NCI-H2196 (cell line): Measurements from ENCODE around the gene PTPRN2.
"Not testable (repeated sequence)": the region's sequence is repeated elsewhere in the genome, so short reads cannot be mapped to it uniquely, and the experiment has no call there.

Experiments
- DNase-seq: peaks from one replicate; lab custom pipeline; 2025; ENCODE audit not compliant: unreplicated experiment; lab: John Stamatoyannopoulos, UW

The PTPRN2 gene

GRCh38 chr7:157717211-157718174 lies 870.1 kb downstream of the PTPRN2 start:
- DNase-seq = no peak

GRCh38 chr7:157715938-157716280 lies 871.7 kb downstream of the PTPRN2 start:
- DNase-seq = no peak

- DNase-seq = no peak
Measured at GRCh38 chr7:157715071-157715937, 872.3 kb downstream of the PTPRN2 start.

- DNase-seq = no peak
Measured at GRCh38 chr7:157714166-157715070, 873.2 kb downstream of the PTPRN2 start.

- no peak for DNase-seq
Measured at GRCh38 chr7:157713591-157713990, 874.0 kb downstream of the PTPRN2 start.

- DNase-seq = no peak
Measured at GRCh38 chr7:157712666-157713235, 874.9 kb downstream of the PTPRN2 start.

GRCh38 chr7:157711353-157711888 lies 876.2 kb downstream of the PTPRN2 start:
- no peak for DNase-seq

GRCh38 chr7:157710396-157710795 lies 877.2 kb downstream of the PTPRN2 start:
- no peak for DNase-seq

- DNase-seq = no peak
Measured at GRCh38 chr7:157709531-157710251, 877.9 kb downstream of the PTPRN2 start.

- no peak for DNase-seq
Measured at GRCh38 chr7:157708919-157709295, 878.7 kb downstream of the PTPRN2 start.

GRCh38 chr7:157707983-157708918 lies 879.4 kb downstream of the PTPRN2 start:
- DNase-seq = no peak

GRCh38 chr7:157704365-157704764 lies 883.3 kb downstream of the PTPRN2 start:
- no peak for DNase-seq

GRCh38 chr7:157703534-157704195 lies 884.0 kb downstream of the PTPRN2 start:
- DNase-seq = no peak

GRCh38 chr7:157703131-157703530 lies 884.5 kb downstream of the PTPRN2 start:
- no peak for DNase-seq

GRCh38 chr7:157702311-157703023 lies 885.2 kb downstream of the PTPRN2 start:
- no peak for DNase-seq

GRCh38 chr7:157701395-157702180 lies 886.0 kb downstream of the PTPRN2 start:
- DNase-seq = not testable (repeated sequence)
